AG20443 (cell line): ENCODE data around the gene MAP3K12.
"Not testable (repeated sequence)": the region's sequence is repeated elsewhere in the genome, so short reads cannot be mapped to it uniquely, and the experiment has no call there.

Experiments
- DNase-seq: peaks from one replicate; pipeline ENCODE4 v3.0.0; 2012; ENCODE audit warnings: low spot score, mixed read lengths

The MAP3K12 gene

DNA sequence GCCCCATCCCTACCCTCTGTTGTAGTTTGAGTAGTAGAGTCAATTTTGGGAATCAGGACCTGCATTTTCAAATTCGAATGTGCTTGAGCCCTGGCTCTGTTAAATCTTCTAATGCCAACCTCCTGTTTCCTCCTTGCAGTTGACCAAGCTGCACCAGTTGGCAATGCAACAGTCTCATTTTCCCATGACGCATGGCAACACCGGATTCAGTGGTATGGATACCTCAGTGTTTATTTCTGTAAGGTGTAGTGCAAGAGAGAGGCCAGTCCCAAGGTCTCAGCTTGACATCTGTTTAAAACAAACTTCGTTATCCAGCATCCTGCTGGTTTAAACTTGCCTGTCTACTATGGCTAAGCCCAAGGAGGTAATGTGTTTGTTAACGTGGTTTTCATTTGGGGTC lies 32.2 kb downstream of the MAP3K12 start:
- DNase-seq = no peak

DNA sequence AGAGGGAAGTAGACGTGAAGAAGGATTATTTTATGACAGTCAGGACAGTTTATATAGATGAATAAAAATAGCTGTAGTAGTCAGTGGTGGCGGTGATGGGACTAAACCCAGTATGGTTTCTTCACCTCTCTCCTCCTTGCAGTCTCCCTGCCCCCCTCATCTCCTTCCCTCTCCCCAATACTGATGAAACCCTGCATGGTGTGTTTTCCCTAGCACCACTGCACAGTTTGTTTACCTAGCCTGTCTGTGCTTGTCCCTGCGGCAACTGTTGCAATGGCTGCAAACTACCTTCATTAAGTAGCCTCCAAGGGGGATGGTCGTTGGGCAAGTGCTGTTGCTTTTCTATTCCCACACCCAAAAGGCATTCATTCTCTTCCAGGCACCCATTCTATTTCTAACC lies 32.6 kb downstream of the MAP3K12 start:
- no peak for DNase-seq

DNA sequence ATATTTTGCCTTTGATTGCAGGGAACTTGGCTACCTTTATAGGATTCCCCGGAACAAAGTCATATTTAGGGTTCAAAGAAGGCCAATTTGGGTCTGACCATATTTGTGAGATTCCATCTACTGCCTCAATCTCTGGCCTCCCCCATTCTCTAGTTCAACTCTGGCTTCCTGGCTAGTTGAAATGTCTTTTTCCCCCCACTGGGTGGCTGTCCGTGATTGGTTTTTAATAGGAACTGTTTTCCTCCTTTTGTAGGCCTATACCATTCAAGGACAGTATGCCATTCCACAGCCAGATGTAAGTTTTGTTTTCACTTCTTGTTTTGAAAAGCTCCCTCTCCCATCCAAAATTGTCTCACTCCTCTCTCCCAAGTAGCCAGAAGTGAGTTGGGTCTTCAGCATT lies 33.6 kb downstream of the MAP3K12 start:
- no peak for DNase-seq

DNA sequence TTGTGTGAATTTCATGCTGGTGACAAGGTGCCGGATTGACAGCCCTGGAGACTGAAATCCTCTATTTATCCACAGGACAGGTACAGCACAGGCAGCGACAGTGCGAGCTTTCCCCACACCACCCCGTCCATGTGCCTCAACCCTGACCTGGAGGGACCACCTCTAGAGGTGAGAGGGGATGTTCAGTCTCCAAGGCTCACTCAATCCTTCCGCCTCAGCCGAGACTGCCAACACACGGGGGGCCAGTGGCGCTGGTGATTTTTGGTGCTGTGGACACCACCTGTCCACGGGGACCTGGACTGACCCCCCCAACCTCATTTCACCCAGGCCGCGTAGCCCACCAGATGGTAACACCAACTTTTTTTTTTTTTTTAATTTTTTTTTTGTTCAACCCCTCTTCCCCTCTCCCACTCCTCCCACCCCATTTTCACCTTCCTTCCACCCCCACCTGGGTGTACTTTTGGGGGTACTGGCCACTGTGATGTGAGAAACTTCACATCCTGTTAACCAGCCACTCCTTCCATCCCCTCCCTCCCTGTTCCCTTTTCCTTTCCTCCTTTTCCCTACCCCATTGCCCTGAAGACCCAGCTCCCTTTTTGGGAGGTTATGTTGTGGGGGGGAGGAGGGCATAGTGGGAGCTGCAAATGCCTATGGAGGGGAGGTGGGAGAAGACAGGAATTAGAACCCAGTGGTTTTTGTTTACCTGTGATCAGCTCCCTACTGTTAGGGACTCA lies 34.4 kb downstream of the MAP3K12 start:
- DNase-seq = no peak

DNA sequence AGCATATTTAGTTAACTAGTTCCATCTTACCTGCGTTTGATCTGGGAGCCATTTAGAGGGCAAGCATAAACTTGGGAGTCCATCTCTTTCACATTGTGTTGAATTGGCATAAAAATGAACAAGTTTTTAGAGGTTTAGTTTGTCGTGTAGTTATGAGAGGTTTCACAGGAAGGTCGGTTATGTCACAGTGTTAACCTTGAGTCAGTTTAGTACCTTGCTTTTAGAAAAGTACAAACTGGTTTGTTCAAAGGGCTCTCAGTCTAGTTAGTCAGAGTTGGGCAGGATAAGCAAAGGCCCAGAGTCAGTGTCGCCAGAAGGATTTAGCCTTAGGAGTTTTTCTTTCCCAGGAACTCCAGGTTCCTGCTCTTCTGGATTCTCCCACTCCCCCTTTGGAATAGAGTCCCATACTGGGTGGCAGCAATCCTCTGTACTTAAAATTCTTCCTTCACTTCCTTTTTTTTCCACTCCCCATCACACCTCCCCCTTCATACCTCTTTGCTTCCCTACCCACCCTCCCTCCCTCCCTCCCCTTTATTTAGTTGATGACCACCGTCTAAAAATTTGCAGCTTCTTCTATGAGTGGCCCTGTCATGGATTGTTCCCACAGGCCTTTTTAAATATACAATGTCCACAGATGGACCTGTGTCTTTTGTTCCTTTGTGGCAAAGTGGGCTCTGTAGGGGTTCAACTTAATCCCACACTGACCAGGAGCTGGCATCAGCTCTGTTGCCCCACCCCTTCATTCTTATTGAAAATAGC lies 35.3 kb downstream of the MAP3K12 start:
- no peak for DNase-seq

DNA sequence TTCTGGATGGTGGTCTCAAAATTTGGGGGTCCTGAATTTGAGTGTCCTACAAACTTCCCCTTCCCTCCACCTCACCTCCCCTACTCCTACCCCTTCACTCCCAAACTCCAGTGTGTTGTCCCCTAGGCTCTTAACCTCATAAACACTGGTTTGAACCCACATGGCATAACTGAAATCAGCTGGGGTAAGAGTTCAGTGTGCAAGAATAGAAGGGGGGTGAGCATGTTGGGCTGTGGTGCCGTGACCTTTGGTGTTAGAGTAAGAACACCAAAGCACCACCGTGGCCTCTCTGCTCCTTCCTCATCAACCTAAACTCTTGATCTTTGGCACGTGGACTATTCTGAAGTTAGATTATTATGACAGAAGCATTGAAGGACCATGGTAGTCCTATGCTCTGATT lies 36.3 kb downstream of the MAP3K12 start:
- DNase-seq = no peak

DNA sequence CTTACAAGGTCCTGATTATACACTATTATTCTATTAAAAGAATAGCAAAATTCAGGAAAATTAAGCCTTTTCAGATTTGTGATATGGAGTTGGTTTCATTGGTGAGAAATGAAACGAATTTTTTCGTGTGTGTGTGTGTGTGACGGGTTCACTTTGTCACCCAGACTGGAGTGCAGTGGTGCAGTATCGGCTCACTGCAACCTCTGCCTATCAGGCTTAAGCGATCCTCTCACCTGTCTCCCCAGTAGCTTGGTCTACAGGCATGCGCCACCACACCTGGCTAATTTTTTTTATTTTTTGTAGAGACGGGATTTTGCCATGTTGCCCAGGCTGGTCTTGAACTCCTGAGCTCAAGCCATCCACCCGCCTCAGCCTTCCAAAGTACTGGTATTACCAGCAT lies 37.7 kb downstream of the MAP3K12 start:
- DNase-seq = no peak

DNA sequence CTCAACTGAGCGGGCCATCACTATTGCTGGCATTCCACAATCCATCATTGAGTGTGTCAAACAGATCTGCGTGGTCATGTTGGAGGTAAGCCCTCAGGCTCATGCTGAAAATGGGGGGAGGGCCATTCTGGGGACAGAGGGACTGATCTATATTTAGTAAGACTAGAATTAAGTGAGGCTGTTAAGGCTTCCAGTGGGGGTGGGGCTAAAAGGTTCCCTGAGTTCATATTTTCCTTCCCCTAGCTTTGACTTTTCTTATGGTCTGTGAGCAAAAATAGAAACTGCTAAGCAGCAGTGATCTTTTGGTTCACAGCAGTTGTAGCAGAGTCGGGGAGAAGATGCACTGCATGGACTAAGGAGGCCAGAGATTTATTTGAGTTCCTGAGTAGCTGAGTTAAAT lies 38.2 kb downstream of the MAP3K12 start:
- DNase-seq = no peak

DNA sequence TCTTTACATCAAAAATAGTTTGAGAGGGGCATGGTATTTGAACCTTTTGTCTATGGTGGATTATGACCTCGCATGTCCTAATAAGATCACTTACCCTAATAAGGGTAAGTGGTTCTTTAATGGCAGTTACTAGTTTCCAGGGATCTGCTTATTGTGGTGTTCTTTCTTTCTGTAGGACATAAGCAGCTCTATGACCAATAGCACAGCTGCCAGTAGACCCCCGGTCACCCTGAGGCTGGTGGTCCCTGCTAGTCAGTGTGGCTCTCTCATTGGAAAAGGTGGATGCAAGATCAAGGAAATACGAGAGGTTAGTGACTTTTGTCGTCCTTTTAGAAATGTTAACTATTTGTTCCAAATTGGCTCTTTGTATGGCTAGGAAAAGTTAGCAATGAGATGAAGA lies 40.2 kb downstream of the MAP3K12 start:
- no peak for DNase-seq

DNA sequence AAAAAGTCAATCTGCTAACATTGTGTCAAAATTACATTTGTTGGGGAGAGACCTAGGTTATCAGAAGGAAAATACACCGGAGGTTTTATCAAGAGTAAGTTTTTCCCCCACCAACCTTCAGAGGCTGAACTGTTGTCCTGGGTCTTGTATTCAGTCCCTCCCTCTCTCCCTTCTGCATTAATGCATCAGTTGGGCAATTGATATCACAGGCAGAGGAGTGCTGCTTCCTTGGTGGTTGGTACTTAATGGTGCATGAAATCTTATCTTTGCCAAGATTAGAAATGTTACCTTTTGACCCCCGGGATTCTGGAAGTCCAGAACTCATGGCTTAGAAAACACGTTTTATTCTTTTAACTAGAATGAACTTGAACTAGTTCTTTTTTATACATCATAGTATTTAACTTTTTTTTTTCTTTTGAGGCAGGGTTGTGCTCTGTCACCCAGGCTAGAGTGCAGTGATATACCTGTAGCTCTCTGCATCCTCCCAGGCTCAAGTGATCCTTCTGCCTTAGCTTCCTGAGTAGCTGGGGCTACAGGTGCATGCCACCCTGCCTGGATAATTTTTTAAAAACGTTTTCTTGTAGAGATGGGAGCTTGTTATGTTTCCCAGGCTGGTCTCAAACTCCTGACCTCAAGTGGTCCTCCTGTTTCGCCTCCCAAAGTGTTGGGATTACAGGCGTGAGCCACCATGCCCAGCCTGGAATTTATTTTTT lies 42.4 kb downstream of the MAP3K12 start:
- no peak for DNase-seq

DNA sequence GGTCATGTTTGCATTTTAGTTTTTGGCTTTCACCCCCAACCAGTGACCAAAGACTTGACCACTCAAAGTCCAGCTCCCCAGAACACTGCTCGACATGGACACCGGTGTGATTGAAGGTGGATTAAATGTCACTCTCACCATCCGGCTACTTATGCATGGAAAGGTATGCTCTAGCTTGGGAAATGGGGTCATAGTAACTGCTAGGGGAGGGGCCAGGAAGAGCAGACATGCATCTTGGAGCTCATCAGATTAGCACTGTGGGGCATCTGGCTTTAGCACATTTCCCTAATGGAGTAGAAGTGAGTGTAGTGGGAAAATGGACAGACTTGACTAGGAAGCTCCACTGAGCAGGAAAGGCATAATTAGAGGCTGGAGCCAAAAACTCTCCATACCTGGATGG lies 44.6 kb downstream of the MAP3K12 start:
- no peak for DNase-seq

DNA sequence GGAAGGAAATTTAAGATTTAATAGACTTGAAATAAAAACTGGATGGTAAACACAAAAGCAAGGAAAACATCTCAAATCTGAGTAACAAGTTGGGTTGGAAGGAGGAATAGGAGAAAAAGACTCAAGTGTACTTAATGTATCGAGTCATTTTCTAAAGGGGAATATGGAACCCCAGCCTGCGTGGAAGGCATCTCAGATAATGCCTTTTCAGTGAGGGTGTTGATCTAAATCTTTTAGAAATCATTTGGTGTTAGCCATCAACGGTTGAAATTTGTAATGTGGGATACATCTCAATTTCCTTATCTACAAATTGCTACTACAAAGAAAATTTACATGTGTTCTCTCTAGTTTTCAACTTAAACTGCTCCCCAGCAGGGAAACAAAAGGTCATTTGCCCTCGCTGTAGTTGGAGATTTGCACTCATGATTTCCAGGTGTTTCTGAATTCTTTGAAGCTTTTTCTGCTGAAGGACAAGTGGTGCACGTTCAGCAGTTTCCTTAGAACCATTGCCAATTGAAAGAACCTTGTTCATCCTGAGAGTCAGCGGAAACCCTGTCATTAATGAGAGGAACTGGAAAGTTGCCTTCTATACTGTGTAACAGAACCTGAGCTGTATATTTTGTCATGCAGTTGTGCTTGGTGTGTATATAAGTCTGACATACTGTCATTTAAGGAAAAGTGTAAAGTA lies 45.2 kb downstream of the MAP3K12 start:
- DNase-seq = no peak

DNA sequence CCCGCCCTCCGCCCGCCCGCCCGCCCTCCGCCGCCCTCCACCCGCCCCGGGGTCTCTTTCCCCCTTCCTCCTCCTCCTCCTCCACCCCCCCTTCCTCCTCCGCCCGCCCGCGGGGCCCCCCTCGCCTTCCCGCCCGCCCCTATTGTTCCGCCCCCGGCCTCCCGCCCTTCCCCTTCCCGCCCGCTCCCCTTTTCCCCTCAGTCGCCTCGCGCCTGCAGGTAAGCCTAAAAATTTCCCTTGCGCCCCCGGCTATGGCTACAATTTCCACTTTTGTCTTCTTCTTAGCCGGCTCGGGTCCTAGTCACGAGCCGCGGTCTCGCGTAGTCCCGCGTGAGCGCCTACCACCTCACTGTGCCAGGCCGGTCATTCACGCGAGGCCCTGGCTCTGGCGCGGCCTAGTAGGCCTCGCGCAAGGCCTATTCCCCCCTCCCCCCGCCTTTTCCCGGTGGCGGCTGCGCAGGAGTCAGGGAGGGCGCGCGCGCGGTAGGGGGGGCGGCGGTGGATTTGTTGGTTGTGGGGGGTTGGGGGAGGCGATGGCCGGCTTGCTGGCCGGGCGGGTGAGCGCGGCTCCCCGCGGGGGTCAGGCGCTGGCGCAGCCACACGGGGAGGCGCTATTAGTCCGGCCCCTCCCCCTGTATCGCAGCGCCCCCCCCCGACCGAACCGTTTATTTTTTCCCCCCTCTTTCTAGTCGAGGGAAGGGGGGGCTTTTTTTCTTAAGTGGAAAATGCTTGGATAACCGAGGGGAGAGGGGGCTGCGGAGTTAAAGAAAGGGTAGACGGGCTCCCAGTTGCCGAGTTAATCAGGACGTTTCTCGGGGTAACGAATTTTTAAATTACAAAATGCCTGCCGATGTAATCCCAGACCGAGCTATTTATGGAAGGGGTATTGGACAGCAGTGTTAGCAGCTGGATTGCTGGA lies 46.8 kb downstream of the MAP3K12 start:
- DNase-seq = peak; percentile 94

DNA sequence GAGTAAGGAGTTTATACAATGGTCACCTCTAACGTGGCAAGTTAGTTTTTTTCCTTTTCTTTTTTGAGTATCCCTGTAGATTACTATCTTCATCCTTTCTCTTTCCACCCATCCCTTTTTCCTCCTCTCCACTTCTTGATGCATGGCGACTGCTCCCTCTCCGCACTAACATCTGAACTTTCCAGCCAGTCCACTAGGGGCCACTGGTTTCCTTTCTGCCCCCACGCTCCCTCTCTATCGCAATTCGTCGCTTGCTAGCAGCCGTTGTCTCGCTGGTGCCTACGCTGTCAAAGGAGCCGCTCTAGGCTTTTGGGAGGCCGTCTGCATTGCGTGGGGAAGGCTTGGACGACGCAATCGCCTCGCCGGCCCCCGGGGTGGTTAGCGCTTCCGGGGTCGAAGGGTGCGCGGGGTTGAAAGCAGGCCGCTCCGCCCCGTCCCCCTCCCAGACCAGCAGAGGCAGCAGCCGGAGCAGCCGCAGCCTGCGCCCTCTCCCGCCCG lies 47.5 kb downstream of the MAP3K12 start, which contains the start of gene PCBP2:
PCBP2 (plus strand) TSS at position 442 of the 498 bp plus-strand sequence. CDS start 2,699 bp downstream, outside the sequence.
- peak; percentile 98 for DNase-seq

DNA sequence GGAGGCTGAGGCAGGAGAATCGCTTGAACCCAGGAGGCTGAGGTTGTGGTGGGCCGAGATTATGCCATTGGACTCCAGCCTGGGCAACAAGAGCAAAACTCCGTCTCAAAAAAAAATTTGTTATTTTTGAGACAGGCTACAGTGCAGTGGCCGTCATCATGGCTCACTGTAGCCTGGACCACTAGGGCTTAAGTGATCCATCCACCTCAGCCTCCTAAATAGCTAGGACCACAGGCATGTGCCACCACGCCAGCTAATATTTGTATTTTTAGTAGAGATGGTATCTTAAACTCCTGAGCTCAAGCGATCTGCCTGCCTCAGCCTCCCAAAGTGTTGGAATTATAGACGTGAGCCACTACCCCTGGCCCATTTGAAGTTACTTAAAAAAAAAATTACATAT lies 48.3 kb downstream of the MAP3K12 start:
- no peak for DNase-seq

DNA sequence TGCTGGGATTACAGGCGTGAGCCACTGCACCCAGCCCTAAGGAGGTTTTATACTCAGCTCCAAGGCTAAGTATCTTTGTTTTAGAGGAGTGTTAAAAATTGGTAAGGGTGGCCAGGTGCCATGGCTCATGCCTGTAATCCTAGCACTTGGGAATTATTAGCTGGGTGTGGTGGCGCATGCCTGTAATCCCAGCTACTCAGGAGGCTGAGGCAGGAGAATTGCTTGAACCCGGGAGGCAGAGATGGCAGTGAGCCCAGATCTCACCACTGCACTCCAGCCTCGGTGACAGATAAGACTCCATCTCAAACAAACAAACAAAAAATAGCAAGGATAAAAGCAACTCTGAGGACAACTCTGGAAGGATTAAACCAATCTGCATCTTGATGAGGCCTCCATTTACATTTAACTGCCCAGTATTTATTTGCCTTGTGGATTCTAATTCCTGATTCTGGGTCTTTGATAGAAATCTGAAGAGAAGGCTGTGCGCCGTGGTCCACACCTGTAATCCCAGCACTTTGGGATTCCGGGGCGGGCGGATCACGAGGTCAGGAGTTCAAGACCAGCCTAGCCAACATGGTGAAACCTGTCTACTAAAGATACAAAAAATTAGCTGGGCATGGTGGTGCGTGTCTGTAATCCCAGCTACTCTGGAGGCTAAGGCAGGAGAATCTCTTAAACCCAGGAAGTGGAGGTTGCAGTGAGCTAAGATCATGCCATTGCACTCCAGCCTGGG lies 54.5 kb downstream of the MAP3K12 start:
- DNase-seq = not testable (repeated sequence)

DNA sequence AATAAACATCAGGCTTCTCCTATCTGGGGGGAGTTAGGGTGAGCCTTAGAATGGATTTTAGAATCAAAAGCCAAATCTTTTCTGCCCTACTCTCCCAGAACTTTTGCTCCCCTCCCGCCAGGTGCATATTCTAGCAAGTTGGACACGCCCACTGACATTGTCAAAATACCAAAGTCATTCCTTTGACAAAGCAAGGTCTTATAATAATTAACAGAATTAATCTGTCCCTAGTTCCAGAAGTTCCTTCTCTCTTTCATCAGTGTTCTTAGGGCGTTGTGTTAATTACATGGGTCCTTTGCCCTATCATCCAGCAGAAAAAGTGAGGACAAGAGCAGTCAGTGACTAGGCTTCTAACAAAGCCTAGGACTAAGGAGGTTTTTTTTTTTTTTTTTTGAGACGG lies 55.3 kb downstream of the MAP3K12 start:
- DNase-seq = no peak

DNA sequence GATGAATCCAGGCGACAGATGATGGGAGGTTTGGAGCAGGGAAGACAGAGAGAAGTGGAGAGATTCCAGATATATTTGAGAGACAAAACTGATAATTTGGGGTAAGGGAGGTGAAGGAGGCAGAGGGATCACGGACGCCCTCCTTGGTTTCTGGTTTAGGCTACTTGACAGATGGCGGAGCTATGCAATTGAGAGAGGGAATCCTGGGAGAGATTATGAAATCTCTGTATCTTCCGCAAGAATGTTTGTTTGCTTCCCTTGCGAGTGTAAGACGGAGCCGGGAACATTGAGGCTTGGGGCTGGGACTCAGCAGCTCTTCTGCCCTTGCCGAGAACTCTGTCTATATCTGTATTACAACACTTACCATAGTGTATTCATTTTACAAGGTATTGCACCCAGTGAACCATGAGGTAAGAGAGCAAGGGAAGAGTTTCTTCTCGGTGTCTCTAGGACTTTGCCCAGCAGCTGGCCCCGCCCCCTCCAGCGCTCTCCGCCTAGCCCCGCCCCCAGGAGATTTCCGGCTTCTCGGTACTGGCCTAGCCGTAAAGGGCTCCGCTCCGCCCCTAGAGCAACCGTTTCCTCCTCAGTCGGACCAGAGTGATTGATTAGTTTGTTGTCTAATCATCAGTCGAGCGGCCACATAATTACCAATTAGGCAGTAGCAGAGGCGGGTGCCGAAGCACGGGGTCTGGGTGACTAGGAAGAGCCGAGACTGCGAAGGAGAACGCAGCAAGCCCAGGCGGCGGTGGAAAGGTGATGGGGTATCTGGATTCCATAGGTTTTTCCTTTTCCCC lies 58.0 kb downstream of the MAP3K12 start, which contains the start of gene PRR13:
PRR13 (plus strand) TSS at position 695 of the 794 bp plus-strand sequence. CDS start 981 bp downstream, outside the sequence.
- DNase-seq = peak; percentile 96

DNA sequence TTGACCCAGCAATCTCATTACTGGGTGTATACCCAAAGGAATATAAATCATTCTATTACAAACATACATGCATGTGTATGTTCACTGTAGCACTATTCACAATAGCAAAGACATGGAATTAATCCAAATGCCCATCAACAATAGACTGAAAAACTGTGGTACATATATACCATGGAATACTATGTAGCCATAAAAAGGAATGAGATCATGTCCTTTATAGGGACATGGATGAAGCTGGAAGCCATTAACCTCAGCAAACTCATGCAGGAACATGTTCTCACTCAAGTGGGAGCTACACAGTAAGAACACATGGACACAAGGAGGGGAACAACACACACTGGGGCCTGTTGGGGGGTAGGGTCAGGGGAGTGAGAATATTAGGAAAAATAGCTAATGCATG lies 59.7 kb downstream of the MAP3K12 start:
- not testable (repeated sequence) for DNase-seq
